OCI-LY1 (cell line): ENCODE measurements around the gene CREB3L1.
A peak's percentile ranks its signal among the peaks of the same experiment; 100 is the strongest.

ENCODE experiments used
- H2AFZ ChIP-seq: fragments of 200-600 bp; sonication (generic), shearing (Covaris generic); 2 replicates; pipeline ENCODE4 v1.6.0; 2014; ENCODE audit warnings: antibody characterized with exemption, mild to moderate bottlenecking, low read length
- H3F3A ChIP-seq: fragments of 200-600 bp; sonication (generic), shearing (Covaris generic); 2 replicates; pipeline ENCODE4 v1.6.0; 2014; ENCODE audit warnings: mild to moderate bottlenecking, antibody characterized with exemption, low read length, moderate library complexity; ENCODE audit not compliant: insufficient read depth
- H3K27ac ChIP-seq: fragments of 200-600 bp; sonication (generic); 2 replicates; pipeline ENCODE4 v1.5.1; 2014; ENCODE audit warnings: low read length, mixed run types, mild to moderate bottlenecking, low read depth; ENCODE audit not compliant: poor library complexity, severe bottlenecking
- H3K27me3 ChIP-seq: fragments of 200-600 bp; sonication (generic); 2 replicates; pipeline ENCODE4 v1.6.0; 2014; ENCODE audit warnings: antibody characterized with exemption, mild to moderate bottlenecking, low read length, moderate library complexity; ENCODE audit not compliant: insufficient read depth
- H3K36me3 ChIP-seq: fragments of 200-600 bp; sonication (generic); 2 replicates; pipeline ENCODE4 v1.6.1; 2014; ENCODE audit warnings: mild to moderate bottlenecking, antibody characterized with exemption, low read length, moderate library complexity, mixed read lengths; ENCODE audit not compliant: insufficient read depth
- H3K4me1 ChIP-seq: fragments of 200-600 bp; sonication (generic); 2 replicates; pipeline ENCODE4 v1.5.1; 2014; ENCODE audit warnings: mild to moderate bottlenecking, low read length, moderate library complexity; ENCODE audit not compliant: insufficient read depth, severe bottlenecking
- H3K4me2 ChIP-seq: fragments of 200-600 bp; sonication (generic), shearing (Covaris generic); 2 replicates; pipeline ENCODE4 v1.6.1; 2014; ENCODE audit warnings: low read length
- H3K4me3 ChIP-seq: fragments of 200-600 bp; sonication (generic); 2 replicates; pipeline ENCODE4 v1.5.1; 2014; ENCODE audit warnings: low read length, low read depth, mild to moderate bottlenecking, mixed read lengths; ENCODE audit not compliant: poor library complexity, severe bottlenecking
- H3K79me2 ChIP-seq: fragments of 200-600 bp; shearing (Covaris generic); 2 replicates; pipeline ENCODE4 v1.6.1; 2016; ENCODE audit warnings: mixed run types, low read length, mixed read lengths; ENCODE audit not compliant: insufficient read depth
- H3K9ac ChIP-seq: fragments of 200-600 bp; sonication (generic), shearing (Covaris generic); 2 replicates; pipeline ENCODE4 v1.6.1; 2014; ENCODE audit warnings: mild to moderate bottlenecking, low read length, mixed read lengths
- H3K9me2 ChIP-seq: fragments of 200-600 bp; sonication (generic), shearing (Covaris generic); 2 replicates; pipeline ENCODE4 v1.6.1; 2014; ENCODE audit warnings: low read depth, mild to moderate bottlenecking, low read length, mixed read lengths
- H3K9me3 ChIP-seq: fragments of 200-600 bp; shearing (Covaris generic); 2 replicates; pipeline ENCODE4 v1.6.1; 2014; ENCODE audit warnings: low read length, mixed read lengths
- H4K20me1 ChIP-seq: fragments of 200-600 bp; sonication (generic), shearing (Covaris generic); 2 replicates; pipeline ENCODE4 v1.6.0; 2016; ENCODE audit warnings: mild to moderate bottlenecking, low read length; ENCODE audit not compliant: insufficient read depth
- CTCF ChIP-seq: fragments of 200-600 bp; sonication (generic), shearing (Covaris generic); IDR thresholded peaks from 2 replicates; pipeline ENCODE4 v1.5.1; 2017; ENCODE audit warnings: mild to moderate bottlenecking, antibody characterized with exemption, low read length, moderate library complexity, mixed read lengths
- EZH2 ChIP-seq: fragments of 200-600 bp; sonication (generic), shearing (Covaris generic); IDR thresholded peaks from 2 replicates; pipeline ENCODE4 v1.8.0; 2017; ENCODE audit warnings: borderline replicate concordance, mixed run types, mild to moderate bottlenecking, antibody characterized with exemption, low read length, moderate library complexity, mixed read lengths

CREB3L1 gene

GRCh38 chr11:46293641-46294103 is 16.2 kb downstream of the CREB3L1 start:
- Histone ChIP-seq H3K9ac (no peak overlapping the region), H2AFZ (no peak overlapping the region), H3F3A (no peaks in the 10 kb centered on the region), H3K9me3 (no peaks in the 10 kb centered on the region), H3K27ac (no peak overlapping the region), H3K27me3 (no peaks in the 10 kb centered on the region), H3K4me1 (peaks cover 10% of the 10 kb centered on the region), H3K36me3 (no peaks in the 10 kb centered on the region), H4K20me1 (no peaks in the 10 kb centered on the region), H3K4me3 (no peak overlapping the region), H3K4me2 (no peak overlapping the region), H3K79me2 (no peaks in the 10 kb centered on the region), H3K9me2 (no peaks in the 10 kb centered on the region)
- no peak for TF ChIP-seq EZH2
- no peak for TF ChIP-seq CTCF

GRCh38 chr11:46294365-46295309 is 17.2 kb downstream of the CREB3L1 start:
- peaks cover 10% of the 10 kb centered on the region for H3K4me1 ChIP-seq
- no peaks in the 10 kb centered on the region for H3K9me3 ChIP-seq
- H3K36me3 ChIP-seq, result no peaks in the 10 kb centered on the region
- H3K9me2 ChIP-seq, result no peaks in the 10 kb centered on the region
- H3K79me2 ChIP-seq, result no peaks in the 10 kb centered on the region
- TF ChIP-seq EZH2 (no peak), CTCF (no peak)
- no peaks in the 10 kb centered on the region for H4K20me1 ChIP-seq
- H2AFZ ChIP-seq, result no peak overlapping the region
- H3K4me3 ChIP-seq, result peak overlapping the region; percentile 49
- no peak overlapping the region for H3K27ac ChIP-seq
- no peaks in the 10 kb centered on the region for H3K27me3 ChIP-seq
- H3K9ac ChIP-seq, result no peak overlapping the region
- no peaks in the 10 kb centered on the region for H3F3A ChIP-seq
- peak overlapping the region; percentile 64 for H3K4me2 ChIP-seq

GRCh38 chr11:46295312-46296058 is 18.0 kb downstream of the CREB3L1 start:
- no peaks in the 10 kb centered on the region for H3K27me3 ChIP-seq
- no peaks in the 10 kb centered on the region for H4K20me1 ChIP-seq
- peak overlapping the region; percentile 49 for H3K4me3 ChIP-seq
- peak overlapping the region; percentile 64 for H3K4me2 ChIP-seq
- no peak overlapping the region for H3K27ac ChIP-seq
- H3K36me3 ChIP-seq, result no peaks in the 10 kb centered on the region
- H3F3A ChIP-seq, result no peaks in the 10 kb centered on the region
- peaks cover 10% of the 10 kb centered on the region for H3K4me1 ChIP-seq
- no peak overlapping the region for H2AFZ ChIP-seq
- H3K9me2 ChIP-seq, result no peaks in the 10 kb centered on the region
- TF ChIP-seq CTCF, result no peak
- TF ChIP-seq EZH2, result no peak
- H3K9ac ChIP-seq, result no peak overlapping the region; the same call in 1 of the 2 replicates
- H3K79me2 ChIP-seq, result no peaks in the 10 kb centered on the region
- H3K9me3 ChIP-seq, result no peaks in the 10 kb centered on the region
